Dermis blood vessel endothelial cell (primary cell): ENCODE results near the gene WNK2. TPM values are rescaled to one million over a fixed set of nuclear protein-coding genes. Genes with fewer than 3 reads are reported as not detected.

Experiments
- DNase-seq: peaks from one replicate; pipeline ENCODE4 v3.0.0; 2010
- total RNA-seq: library from RNA; depleted of rRNA; stranded (reverse); fragments of >200 nt; gene quantifications from 2 replicates; pipeline ENCODE4 v1.2.3, GENCODE V29; 2014

WNK2 gene
- total RNA-seq, 1 donor from 2014 or later = not detected

DNA sequence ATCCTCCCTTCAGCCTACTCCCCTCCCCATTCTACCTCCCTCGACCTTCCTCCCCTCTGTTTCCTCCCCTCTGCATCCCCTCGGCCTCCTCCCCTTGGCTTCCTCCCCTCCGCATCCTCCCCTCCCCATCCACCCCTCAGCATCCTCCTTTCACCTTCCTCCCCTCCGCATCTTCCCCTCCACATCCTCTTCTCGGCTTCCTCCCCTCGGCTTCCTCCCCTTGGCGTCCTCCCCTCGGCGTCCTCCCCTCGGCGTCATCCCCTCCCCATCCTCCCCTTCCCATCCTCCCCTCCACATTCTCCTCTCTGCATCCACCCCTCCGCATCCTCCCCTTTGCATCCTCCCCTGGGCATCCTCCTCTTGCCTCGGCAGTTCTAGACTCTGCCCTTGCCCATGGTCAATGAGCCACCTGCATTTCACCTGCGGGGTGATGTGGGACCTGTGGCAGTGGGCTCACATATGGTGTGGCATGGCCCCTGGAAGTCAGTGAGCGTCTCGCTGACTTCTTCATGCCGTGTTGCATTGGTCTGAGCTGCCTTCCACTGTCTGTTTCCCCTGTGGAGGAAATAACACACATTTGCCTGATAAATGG, 113.0 kb downstream of the WNK2 start:
- DNase-seq = no peak

DNA sequence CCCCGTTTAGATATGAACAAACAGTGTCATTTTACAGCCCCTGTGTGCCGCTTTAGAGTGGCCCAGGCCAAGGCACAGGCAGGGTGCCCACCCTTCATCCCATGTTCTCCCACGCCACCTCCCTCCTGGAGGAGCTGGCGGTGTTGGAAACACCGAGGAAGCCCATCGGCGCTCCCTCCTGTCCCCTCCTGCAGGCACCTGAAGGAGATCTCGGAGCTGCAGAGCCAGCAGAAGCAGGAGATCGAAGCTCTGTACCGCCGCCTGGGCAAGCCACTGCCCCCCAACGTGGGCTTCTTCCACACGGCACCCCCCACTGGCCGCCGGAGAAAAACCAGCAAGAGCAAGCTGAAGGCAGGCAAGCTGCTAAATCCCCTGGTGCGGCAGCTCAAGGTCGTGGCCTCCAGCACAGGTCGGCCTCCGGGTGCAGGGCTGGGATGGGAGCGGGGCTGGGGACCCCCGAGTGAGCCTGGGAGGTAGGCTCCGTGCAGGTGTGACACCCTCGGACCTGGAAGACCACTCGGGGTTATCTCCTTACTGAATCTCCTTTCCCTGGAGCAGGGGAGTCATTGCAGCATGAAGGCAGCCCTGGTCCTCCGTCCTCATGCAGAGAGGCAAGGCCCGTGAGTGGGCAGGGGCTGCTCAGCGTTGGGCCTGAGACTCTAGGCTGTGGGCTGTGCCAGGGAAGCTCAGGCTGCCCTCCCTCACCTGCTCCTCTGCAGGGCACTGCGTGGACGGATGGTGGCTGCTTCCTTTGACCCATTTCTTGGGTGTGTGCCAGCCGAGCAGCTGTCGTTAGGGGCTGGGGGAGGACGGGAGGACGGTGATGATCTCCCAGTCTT, 113.9 kb downstream of the WNK2 start:
- DNase-seq = no peak

DNA sequence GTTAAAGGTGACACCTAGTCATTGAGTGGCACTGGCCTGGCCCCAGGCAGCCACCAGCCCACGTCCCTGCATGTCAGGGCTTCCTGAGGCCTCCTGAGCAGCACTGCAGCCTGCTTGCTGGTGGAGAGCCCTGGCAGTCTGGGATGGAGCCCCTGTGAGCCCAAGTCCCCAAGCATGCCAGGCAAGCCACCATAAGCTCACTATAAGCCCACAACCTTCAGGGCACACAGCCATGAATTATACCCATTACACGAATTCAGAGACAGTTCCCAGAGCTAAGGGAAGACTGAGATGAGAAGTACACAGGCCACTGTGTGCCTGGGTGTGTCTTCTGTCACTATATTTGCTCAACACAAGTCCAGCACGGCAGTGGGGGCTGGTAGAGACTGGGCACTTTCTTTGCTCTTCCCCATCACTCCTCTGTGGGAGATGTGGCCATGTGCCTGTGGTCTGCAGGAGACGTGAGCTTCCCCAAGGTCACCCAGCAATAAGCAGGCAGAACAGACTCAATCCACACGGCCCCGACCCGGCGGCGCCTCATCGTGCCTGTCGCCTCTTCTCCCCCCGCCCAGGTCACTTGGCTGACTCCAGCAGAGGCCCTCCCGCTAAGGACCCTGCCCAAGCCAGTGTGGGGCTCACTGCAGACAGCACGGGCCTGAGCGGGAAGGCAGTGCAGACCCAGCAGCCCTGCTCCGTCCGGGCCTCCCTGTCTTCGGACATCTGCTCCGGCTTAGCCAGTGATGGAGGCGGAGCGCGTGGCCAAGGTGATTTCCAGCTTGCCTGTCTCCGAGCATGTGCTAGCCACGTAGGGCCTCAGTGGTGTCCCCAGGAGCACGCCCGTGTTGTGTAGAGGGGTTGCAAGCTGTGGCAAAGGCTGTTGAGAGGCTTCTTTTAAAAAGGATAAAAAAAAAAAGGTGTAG, 114.8 kb downstream of the WNK2 start:
- DNase-seq = no peak

DNA sequence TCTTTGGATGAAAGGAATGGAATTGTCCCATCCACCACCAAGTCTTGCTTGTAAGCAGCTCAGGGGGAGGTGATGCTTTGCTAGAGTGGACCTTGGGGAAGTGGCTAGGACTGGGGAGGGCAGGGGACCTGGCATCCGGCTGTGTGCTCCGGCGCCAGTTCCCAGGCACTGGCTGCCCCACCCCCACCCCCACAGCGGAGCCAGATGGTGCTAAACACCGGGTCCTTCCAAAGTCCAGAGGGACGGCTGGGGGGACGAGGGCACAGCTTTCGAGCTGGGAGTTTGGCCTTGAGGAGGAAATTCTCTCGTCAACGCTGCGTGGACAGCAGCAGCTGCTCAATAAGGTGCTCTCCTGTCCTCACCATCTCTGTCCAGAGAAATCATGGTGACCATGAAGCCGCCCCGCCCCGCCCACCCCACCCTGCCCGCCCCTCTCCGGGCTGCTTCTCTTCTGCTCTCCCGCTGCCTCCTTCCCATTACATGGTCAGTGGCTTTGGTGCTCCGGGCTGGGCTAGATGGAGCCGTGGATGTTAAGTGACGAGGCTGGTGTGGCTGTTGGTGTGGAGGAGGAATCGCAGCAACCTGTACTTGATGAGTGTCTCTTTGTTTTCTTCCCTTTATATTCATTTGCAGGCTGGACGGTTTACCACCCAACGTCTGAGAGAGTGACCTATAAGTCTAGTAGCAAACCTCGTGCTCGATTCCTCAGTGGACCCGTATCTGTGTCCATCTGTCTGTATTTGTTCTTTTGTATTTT, 115.7 kb downstream of the WNK2 start:
- no peak for DNase-seq

GRCh38 chr9:93300175-93300572, 116.2 kb downstream of the WNK2 start:
- no peak for DNase-seq

GRCh38 chr9:93300585-93301081, 116.7 kb downstream of the WNK2 start:
- DNase-seq = no peak

- DNase-seq = no peak
Measured at GRCh38 chr9:93301291-93301811, 117.4 kb downstream of the WNK2 start.

- no peak for DNase-seq
Measured at GRCh38 chr9:93301911-93302541, 118.1 kb downstream of the WNK2 start.

- DNase-seq = peak; percentile 85
Measured at GRCh38 chr9:93302586-93303257, 118.8 kb downstream of the WNK2 start.

GRCh38 chr9:93303258-93303771, 119.4 kb downstream of the WNK2 start:
- DNase-seq = no peak

DNA sequence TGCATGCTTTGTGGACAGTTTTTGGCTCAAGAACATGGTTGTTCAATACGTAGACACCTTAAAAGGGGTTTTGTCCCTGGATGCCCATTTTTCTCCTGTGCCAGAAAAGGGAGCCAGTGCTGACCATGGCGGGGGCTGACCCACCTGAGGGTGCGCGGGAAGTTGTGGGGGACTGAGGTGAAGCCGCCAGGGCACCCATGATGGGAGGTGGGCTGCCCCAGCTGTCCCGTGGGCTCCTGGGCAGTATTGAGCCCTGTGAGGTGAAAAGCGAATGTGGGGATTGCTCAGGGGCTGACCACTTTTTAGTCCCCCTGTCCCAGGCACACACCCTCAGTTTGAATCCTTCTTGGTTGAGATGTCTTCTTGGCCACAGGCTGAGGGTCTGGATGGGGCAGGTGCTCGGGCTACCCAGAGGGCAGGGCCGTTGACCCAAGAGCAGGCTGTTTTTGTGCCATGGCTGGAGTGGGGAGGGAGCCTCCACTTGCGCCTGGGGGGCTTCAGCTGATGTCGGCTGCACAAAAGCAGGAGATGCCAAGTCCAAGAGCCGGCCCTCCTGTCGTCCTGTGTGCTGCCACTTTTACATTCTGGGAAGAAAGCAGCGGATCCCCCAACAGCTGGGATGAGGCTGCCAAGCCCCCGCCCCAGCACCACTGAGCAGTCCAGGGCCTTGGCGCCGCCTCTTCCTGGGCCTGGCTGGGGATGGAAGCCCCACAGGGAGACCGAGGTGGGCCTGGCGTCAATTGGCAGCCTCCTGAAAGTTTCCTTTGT, 120.1 kb downstream of the WNK2 start:
- no peak for DNase-seq

DNA sequence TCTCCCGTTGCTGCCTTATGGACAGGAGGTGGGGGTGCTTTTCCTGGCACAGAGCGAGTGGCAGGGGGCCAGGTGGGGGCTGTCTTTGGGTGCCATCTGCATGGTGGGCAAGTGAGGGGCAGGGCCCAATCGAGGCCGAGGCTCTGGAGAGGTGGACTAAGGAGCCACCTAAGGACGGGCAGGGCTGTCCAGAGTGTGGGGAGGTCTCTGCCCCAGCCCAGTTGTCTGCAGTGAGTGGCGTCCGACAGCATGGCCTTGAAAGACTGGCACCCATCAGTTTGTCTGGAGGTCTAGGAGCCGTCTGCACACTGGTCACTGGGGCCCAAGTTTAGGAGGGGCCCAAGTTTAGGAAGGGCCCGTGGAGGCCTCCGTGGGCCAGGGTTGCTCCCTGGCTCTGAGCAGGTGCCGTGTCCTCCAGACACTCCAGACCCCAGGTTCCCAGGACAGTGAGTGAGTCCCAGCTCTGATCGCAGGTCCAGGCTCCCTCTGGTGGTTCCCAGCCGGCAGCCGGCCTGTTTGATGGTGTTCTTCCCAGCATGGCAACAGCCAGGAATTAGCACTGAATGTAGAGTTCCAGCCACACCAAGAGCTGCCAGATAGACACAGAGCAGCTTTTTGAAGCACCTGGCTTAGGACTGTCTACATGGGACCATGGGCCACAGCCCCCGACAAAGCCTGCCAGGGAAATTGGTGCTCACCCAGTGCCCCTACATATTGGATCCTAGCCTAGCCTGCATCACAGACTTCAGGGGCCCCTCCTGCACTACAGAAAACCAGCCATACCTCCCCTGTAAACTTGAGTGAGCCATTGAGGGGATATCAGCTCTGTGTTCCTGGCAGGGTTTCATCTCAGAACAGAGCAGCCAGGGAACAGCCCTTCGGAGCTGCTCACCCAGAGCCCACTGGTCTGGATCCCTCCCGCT, 120.9 kb downstream of the WNK2 start:
- DNase-seq = peak; percentile 72

DNA sequence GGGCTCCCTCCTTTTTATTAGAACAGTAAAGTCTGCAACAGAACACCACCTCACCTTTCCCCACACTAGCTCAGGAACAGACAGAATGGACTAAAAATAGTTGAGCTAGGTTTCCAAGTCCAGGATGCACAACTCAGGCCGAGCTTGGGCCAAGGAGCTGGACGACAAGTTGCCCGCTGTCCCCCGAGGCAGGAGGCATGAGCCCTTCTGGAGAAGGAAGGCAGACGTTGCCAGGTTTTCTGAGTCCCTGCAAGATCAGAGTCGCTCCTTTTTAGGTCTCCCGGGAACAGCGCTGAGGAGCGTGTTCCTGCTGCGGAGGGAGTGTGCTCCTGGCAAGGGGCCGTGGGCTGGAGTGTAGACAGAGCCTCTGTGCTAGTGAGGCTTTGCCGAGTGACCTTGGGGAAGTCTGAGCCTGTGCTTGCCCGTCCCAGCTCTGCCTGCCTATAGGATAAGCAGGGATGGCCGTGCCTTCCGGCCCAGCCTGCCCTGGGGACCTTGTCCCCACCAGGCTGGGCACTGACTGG, 121.6 kb downstream of the WNK2 start:
- DNase-seq = no peak

DNA sequence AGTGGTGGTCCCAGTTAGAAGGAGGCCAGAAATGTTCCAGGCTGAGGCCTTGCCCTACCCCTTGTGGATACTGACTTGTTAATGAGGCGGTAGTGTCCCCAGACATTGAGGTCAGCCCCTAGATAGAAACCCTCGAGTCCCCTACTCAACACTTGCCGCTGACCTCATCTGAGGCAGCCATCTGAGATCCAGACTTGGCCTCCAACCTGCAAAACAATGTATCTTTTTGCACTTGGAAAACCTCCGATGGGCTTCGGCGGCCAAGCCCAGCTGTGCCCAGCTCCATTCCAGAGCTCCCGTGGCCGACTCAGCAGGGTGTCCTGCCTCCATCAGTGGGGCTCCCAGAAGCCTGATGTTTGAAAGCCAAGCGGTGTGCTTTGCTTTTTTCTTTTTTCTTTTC, 122.1 kb downstream of the WNK2 start:
- no peak for DNase-seq

DNA sequence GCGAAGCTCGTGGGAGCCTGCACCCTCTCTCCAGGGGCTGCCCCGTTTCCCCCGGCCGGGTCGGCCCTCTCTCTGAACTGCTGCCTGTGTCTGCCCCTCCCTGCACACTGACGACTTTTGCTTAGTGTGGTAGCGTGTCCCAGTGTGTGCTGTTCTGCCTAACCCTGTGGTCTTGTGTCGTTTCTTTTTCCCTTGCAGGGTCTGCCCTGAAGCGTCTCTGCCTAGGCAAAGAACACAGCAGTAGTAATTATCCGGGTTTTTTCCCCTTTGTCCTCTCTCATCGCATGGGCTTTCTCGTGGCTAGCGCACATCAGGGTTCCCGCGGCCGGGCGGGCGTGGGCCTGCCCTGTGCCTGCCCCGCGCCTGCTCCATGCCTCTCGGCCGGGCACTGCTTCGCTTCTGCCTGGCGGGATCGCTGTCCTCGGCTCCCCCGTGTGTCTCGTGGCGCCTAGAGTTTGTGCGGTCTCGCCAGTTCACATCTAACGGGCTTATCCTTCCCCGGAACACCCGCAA, 122.7 kb downstream of the WNK2 start:
- no peak for DNase-seq

DNA sequence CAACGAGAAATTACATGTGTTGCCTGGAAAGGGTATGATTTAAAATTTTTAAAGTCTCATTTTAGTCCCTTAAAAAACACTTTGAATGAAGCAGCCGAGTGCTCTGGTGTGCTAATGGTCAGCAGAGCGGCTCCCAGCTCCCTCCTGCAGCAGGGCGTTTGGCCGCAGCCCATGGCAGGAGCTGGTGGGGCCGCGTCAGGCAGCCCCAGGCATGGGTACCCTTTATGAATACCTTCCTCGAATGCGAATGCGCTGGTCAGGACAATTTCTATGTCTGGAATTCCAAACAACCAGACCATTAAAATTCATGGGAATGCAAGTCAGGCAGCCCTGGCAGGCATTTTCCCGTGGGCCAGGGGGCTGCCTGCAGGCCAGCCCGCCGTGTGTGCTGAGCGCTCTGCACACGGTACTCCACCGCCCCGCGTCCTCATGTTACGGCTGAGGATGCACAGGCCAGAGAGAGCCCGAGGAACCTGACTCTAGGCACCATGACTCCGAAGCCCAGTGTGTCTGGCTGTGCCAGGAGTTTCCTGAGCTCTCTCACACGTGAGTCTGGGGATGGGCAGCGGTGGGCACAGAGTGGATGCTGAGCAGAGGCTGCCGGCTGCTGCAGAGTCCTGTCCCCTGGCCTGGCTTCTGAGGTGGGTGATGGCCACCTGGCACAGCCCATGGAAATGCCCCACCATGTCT, 123.7 kb downstream of the WNK2 start:
- no peak for DNase-seq

DNA sequence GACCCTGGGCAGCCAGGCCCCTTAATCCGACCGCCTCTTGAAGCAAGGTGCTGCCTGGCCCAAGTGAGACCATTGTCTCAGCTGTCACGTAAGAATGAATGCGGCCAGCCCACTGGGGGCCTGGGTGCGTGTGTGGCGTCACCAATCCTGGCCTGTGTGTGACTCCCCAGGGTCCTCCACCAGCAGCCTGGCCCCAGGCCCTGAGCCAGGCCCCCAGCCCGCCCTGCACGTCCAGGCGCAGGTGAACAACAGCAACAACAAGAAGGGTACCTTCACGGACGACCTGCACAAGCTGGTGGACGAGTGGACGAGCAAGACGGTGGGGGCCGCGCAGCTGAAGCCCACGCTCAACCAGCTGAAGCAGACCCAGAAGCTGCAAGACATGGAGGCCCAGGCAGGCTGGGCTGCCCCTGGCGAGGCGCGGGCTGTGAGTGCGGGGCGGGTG, 124.2 kb downstream of the WNK2 start:
- DNase-seq = no peak

DNA sequence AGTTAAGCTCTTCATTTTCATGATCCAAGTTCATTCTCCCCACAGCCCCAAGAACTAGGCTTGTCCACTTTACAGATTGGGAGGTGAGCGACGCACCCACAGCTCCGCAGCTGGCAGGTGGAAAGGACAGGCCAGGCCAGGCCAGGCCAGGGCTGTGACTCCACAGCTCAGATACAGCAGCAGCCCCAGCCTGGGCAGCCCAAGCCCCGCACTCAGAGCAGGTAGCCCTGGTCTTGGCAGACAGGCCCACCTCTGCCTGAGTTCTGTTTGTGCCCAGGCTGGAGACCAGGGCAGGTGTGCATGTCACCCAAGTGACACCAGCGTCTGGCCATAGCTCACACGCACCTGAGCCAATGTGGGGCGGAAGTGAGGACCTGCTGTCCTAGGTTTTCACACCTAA, 124.7 kb downstream of the WNK2 start:
- no peak for DNase-seq
